ENCODE measurements around the gene OTULIN. TPM values are rescaled to one million over a fixed set of nuclear protein-coding genes. Genes with fewer than 3 reads are reported as not detected.

OTULIN gene
- total RNA-seq, 1 donor from 2014 or later: 36.3 TPM

- Mint-ChIP-seq H3K36me3 (ENCODE audit: low read depth) (peaks cover 4% of the 10 kb centered on the region), H3K4me3 (ENCODE audit: unreplicated experiment) (no peak overlapping the region), H3K27ac (ENCODE audit: unreplicated experiment) (no peak overlapping the region), H3K4me1 (ENCODE audit: low read depth) (peaks cover 73% of the 10 kb centered on the region), H3K27me3 (ENCODE audit: low read depth) (no peaks in the 10 kb centered on the region), H3K9me3 (ENCODE audit: low read depth) (no peaks in the 10 kb centered on the region)
- DNase-seq (ENCODE audit: low spot score): no peak
- TF ChIP-seq, protein P1, sequence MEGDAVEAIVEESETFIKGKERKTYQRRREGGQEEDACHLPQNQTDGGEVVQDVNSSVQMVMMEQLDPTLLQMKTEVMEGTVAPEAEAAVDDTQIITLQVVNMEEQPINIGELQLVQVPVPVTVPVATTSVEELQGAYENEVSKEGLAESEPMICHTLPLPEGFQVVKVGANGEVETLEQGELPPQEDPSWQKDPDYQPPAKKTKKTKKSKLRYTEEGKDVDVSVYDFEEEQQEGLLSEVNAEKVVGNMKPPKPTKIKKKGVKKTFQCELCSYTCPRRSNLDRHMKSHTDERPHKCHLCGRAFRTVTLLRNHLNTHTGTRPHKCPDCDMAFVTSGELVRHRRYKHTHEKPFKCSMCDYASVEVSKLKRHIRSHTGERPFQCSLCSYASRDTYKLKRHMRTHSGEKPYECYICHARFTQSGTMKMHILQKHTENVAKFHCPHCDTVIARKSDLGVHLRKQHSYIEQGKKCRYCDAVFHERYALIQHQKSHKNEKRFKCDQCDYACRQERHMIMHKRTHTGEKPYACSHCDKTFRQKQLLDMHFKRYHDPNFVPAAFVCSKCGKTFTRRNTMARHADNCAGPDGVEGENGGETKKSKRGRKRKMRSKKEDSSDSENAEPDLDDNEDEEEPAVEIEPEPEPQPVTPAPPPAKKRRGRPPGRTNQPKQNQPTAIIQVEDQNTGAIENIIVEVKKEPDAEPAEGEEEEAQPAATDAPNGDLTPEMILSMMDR (IDR thresholded peaks at IDR 0.05): no peak
Observed at GRCh38 chr5:14672082-14672481, 7.6 kb downstream of the OTULIN start.

DNA sequence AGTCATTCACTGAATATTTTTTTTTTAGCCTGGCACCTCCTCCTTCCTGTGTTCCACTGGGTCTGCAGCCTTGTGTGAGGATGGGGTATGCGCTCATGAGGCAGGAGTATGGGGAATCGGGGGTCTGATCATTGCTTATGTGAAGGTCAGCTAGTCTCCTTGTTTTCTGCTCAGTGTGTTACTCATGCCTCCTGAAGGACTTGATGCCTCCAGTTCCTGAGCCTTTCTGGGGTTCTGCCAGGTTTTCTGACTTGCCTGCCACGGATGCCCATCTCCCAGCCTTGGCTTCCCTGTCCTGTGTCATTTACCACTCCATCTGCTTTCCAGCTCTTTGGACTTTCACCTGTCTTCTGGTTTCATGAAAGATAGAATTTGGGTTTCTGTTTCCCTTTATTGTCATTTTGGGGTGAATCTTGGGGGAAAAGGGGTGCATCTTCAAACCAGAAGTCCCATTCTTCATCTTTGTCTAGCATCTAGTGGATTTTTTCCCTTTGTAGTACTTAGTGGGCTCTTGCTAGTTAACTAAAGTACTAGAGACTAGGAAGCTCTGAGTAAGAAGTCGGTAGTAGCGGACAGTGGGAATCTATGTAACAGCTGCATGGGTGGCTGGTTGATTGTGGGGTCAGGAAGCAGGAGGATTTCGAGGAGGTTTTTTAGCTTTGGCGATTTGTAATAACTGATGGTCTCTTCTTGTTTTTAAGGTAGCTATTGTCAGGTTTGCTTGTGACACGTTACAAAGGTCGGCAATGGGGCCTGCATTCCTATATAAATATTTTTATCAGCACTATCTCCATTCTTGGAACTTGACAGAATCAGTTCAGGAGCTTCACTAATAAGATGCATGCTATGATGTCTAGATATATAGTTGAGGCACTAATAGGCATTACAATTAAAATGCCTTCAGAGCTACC is 8.2 kb downstream of the OTULIN start:
- peaks cover 71% of the 10 kb centered on the region for H3K4me1 Mint-ChIP-seq (ENCODE audit: low read depth)
- TF ChIP-seq, protein P1 (IDR thresholded peaks at IDR 0.05): no peak
- H3K27me3 Mint-ChIP-seq (ENCODE audit: low read depth): no peaks in the 10 kb centered on the region
- H3K9me3 Mint-ChIP-seq (ENCODE audit: low read depth): no peaks in the 10 kb centered on the region
- no peak for DNase-seq (ENCODE audit: low spot score)
- H3K4me3 Mint-ChIP-seq (ENCODE audit: unreplicated experiment): no peak overlapping the region
- no peak overlapping the region for H3K27ac Mint-ChIP-seq (ENCODE audit: unreplicated experiment)
- peaks cover 4% of the 10 kb centered on the region for H3K36me3 Mint-ChIP-seq (ENCODE audit: low read depth)

- H3K9me3 Mint-ChIP-seq (ENCODE audit: low read depth): no peaks in the 10 kb centered on the region
- H3K36me3 Mint-ChIP-seq (ENCODE audit: low read depth): peaks cover 5% of the 10 kb centered on the region
- no peak overlapping the region for H3K4me3 Mint-ChIP-seq (ENCODE audit: unreplicated experiment)
- DNase-seq (ENCODE audit: low spot score): no peak
- H3K27me3 Mint-ChIP-seq (ENCODE audit: low read depth): no peaks in the 10 kb centered on the region
- TF ChIP-seq, protein P1 (IDR thresholded peaks at IDR 0.05): no peak
- H3K27ac Mint-ChIP-seq (ENCODE audit: unreplicated experiment): no peak overlapping the region
- H3K4me1 Mint-ChIP-seq (ENCODE audit: low read depth): peaks cover 71% of the 10 kb centered on the region
Observed at GRCh38 chr5:14673443-14673842, 8.9 kb downstream of the OTULIN start.

- Mint-ChIP-seq H3K4me1 (ENCODE audit: low read depth) (peaks cover 69% of the 10 kb centered on the region), H3K27ac (ENCODE audit: unreplicated experiment) (no peak overlapping the region), H3K4me3 (ENCODE audit: unreplicated experiment) (no peak overlapping the region), H3K9me3 (ENCODE audit: low read depth) (no peaks in the 10 kb centered on the region), H3K36me3 (ENCODE audit: low read depth) (peaks cover 6% of the 10 kb centered on the region), H3K27me3 (ENCODE audit: low read depth) (no peaks in the 10 kb centered on the region)
- no peak for DNase-seq (ENCODE audit: low spot score)
- TF ChIP-seq, protein P1 (IDR thresholded peaks at IDR 0.05): no peak
Observed at GRCh38 chr5:14674983-14675854, 10.7 kb downstream of the OTULIN start.

DNA sequence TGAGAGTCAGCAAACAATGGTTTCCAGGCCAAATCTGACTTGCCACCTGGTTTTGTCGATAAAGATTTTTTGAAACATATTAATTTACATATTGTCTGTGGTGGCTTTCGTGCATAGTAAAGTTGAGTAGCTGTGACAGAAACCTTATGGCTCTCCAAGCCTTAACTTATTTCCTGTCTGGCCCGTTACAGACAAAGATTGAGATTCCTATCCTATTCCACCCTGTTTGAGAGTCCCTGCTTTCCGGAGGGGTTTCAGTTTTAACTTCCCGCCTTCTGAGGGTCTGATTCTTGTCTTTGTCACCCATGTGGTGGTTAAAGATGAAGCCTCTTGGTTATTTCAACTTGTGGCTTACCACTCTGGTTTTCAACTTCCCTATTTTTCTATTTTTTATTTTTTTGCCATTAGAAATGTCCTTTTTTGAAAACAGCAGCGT is 11.4 kb downstream of the OTULIN start:
- H3K4me3 Mint-ChIP-seq (ENCODE audit: unreplicated experiment): no peak overlapping the region
- H3K9me3 Mint-ChIP-seq (ENCODE audit: low read depth): no peaks in the 10 kb centered on the region
- peak overlapping the region; percentile 43 for H3K27ac Mint-ChIP-seq (ENCODE audit: unreplicated experiment)
- no peak for DNase-seq (ENCODE audit: low spot score)
- TF ChIP-seq, protein P1 (IDR thresholded peaks at IDR 0.05): no peak
- peaks cover 67% of the 10 kb centered on the region for H3K4me1 Mint-ChIP-seq (ENCODE audit: low read depth)
- peaks cover 9% of the 10 kb centered on the region for H3K36me3 Mint-ChIP-seq (ENCODE audit: low read depth)
- H3K27me3 Mint-ChIP-seq (ENCODE audit: low read depth): no peaks in the 10 kb centered on the region
